ENCODE measurements around the gene LPGAT1. TPM values are rescaled to one million over a fixed set of nuclear protein-coding genes. Genes with fewer than 3 reads are reported as not detected.
"Not testable (repeated sequence)": the region's sequence is repeated elsewhere in the genome, so short reads cannot be mapped to it uniquely, and the experiment has no call there.

The LPGAT1 gene
- total RNA-seq, 5 donors from 2014 or later (not counting 1 experiment from before 2014, with no cell fraction given), result 20.8 to 47.1 (median 31.4) TPM

GRCh38 chr1:211723273-211723672, 107.3 kb downstream of the LPGAT1 start:
- 90% methylated on average over 2 of the region's 5 CpGs for WGBS (ENCODE audit: insufficient coverage)
- Histone ChIP-seq H3K27me3 (replicated peaks in 1 of 2; ENCODE audit: control insufficient read depth in 2 of 2, extremely low read depth in 1 of 2, insufficient read depth in 2 of 2, low read length in 1 of 2) (no peaks in the 10 kb centered on the region), H3K4me3 (ENCODE audit: control insufficient read depth in 1 of 2, extremely low read depth in 1 of 2, low read length in 1 of 2) (no peak overlapping the region), H3K27ac (ENCODE audit: low read length) (no peak overlapping the region), H3K4me1 (ENCODE audit: control insufficient read depth in 1 of 2, extremely low read depth in 1 of 2, insufficient read depth in 2 of 2, low read length in 2 of 2) (no peaks in the 10 kb centered on the region), H3K36me3 (ENCODE audit: control insufficient read depth in 2 of 2, extremely low read depth in 1 of 2, insufficient read depth in 1 of 2, low read length in 1 of 2) (no peaks in the 10 kb centered on the region), H3K9me3 (no peaks in the 10 kb centered on the region)
- Mint-ChIP-seq H3K4me1 (no peaks in the 10 kb centered on the region), H3K27ac (no peak overlapping the region), H3K27me3 (peaks cover 2 to 5% of the 10 kb centered on the region in 2 donors), H3K4me3 (no peak overlapping the region), H3K36me3 (no peaks in the 10 kb centered on the region), H3K9me3 (no peaks in the 10 kb centered on the region)
- ChIA-PET POLR2A (interaction anchor here in 1 of 2 donors (0.6 kb wide), 1 partner anchor 10 kb away, joined by 3 read pairs; no protein-coding TSS in a partner anchor), CTCF (interaction anchor here in 1 of 2 donors (0.5 to 0.7 kb wide), 3 partner anchors 27 to 621 kb away, joined by 3 to 9 read pairs (median 3); no protein-coding TSS in a partner anchor)
- DNase-seq (no peak), ATAC-seq (replicated peaks in 1 of 4) (no peak)

DNA sequence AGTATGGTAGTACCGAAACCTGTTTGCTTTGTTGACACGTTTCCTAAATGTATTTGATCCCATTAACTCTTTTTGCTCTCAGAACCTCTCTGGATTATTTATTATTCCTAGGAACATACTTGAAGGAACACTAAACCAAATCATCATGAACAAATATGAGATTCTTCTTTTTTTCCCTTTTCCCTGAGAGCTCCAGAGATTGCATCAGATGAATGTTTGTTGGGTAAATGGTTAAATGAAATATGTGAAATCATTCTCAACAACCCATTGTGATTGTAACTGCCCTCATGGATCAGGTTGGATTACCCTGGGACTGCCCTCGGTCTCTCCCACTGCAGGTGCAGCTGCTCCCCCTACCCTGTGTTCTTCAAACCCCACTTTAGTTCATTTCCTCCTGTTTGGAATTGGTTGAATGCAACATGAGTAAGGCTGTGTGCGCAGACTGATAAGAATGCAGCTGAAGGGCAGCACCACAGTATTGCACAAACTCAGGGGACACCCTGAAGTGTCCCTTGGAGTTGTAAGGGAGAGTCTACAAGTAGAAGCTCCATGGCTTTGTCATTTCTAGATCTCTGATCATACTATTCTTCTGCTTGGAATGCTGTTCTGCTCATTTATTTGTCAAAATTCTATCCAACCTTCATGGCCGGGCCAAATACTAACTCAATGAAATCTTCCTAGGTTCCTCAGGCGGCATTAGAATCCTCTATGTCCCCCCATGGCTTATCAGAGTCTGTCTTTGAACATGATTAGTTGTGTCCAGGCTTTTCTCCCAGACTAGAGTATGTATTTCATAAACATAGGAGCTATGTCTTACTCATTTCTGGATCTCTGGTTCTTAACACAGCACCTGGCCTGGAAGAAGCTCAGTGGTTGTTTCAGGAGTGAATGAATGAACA, 108.0 kb downstream of the LPGAT1 start:
- DNase-seq, result no peak
- Histone ChIP-seq H3K4me1 (ENCODE audit: control insufficient read depth in 1 of 2, extremely low read depth in 1 of 2, insufficient read depth in 2 of 2, low read length in 2 of 2) (no peaks in the 10 kb centered on the region), H3K36me3 (ENCODE audit: control insufficient read depth in 2 of 2, extremely low read depth in 1 of 2, insufficient read depth in 1 of 2, low read length in 1 of 2) (no peaks in the 10 kb centered on the region), H3K4me3 (ENCODE audit: control insufficient read depth in 1 of 2, extremely low read depth in 1 of 2, low read length in 1 of 2) (no peak overlapping the region), H3K9me3 (no peaks in the 10 kb centered on the region), H3K27me3 (replicated peaks in 1 of 2; ENCODE audit: control insufficient read depth in 2 of 2, extremely low read depth in 1 of 2, insufficient read depth in 2 of 2, low read length in 1 of 2) (no peaks in the 10 kb centered on the region), H3K27ac (ENCODE audit: low read length) (no peak overlapping the region)
- no peak overlapping the region for H3K4me3 Mint-ChIP-seq
- H3K4me1 Mint-ChIP-seq, result no peaks in the 10 kb centered on the region
- ChIA-PET POLR2A (no interaction called here), CTCF (no interaction called here)
- peaks cover 2 to 5% of the 10 kb centered on the region in 2 donors for H3K27me3 Mint-ChIP-seq
- no peak overlapping the region for H3K27ac Mint-ChIP-seq
- ATAC-seq (replicated peaks in 1 of 4), result no peak
- no peaks in the 10 kb centered on the region for H3K36me3 Mint-ChIP-seq
- no peaks in the 10 kb centered on the region for H3K9me3 Mint-ChIP-seq
- no CpG with 5 or more reads among the region's 6 CpGs for WGBS (ENCODE audit: insufficient coverage)

DNA sequence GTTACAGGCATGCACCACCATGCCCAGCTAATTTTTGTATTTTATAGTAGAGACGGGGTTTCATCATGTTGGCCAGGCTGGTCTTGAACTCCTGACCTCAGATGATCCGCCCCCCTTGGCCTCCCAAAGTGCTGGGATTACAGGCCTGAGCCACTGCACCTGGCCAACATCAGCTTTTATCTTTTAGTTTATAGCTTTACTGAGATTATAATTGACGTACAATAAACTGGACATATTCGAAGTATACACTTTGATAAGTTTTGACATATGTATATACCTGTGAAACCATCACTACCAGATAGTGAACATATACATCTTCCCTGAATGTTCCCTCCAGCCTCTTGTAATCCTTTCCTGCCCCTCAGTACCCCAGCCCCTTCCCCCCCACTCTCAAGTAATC, 114.0 kb downstream of the LPGAT1 start:
- H3K27me3 Mint-ChIP-seq; CTCF ChIA-PET; H3K4me1 ChIP-seq (ENCODE audit: control insufficient read depth in 1 of 2, extremely low read depth in 1 of 2, insufficient read depth in 2 of 2, low read length in 2 of 2); H3K27ac Mint-ChIP-seq; POLR2A ChIA-PET; H3K27ac ChIP-seq (ENCODE audit: low read length); ATAC-seq (replicated peaks in 1 of 4); DNase-seq; H3K27me3 ChIP-seq (replicated peaks in 1 of 2; ENCODE audit: control insufficient read depth in 2 of 2, extremely low read depth in 1 of 2, insufficient read depth in 2 of 2, low read length in 1 of 2); H3K4me3 Mint-ChIP-seq; H3K9me3 Mint-ChIP-seq; H3K36me3 ChIP-seq (ENCODE audit: control insufficient read depth in 2 of 2, extremely low read depth in 1 of 2, insufficient read depth in 1 of 2, low read length in 1 of 2); H3K4me3 ChIP-seq (ENCODE audit: control insufficient read depth in 1 of 2, extremely low read depth in 1 of 2, low read length in 1 of 2); H3K9me3 ChIP-seq; H3K36me3 Mint-ChIP-seq; H3K4me1 Mint-ChIP-seq: not testable (repeated sequence)
- WGBS (ENCODE audit: insufficient coverage), result no CpG with 5 or more reads among the region's 4 CpGs

DNA sequence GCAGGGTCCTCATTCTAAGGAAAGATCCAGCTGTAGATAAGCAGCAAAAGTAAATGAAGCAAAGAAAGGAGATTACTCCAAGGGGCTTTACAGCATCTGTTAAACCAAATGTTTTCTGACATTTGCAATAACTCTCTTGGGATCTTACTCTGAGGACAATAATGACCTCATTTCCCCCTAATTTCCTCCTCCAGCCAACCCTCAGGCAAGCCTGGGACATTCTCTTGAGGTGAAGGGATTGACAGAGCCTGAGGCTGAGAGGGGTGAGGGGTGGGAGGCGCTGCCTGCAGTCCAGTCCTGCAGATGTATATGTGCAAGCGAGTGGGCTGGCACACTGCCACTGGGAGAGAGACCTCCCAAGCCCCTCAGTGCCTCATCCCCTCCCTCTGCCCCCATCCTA, 114.6 kb downstream of the LPGAT1 start:
- Mint-ChIP-seq H3K4me1 (no peaks in the 10 kb centered on the region), H3K36me3 (no peaks in the 10 kb centered on the region), H3K4me3 (no peak overlapping the region), H3K27ac (no peak overlapping the region), H3K9me3 (no peaks in the 10 kb centered on the region), H3K27me3 (no peaks in the 10 kb centered on the region)
- ChIA-PET POLR2A (no interaction called here), CTCF (no interaction called here)
- Histone ChIP-seq H3K9me3 (no peaks in the 10 kb centered on the region), H3K27ac (ENCODE audit: low read length) (no peak overlapping the region), H3K36me3 (ENCODE audit: control insufficient read depth in 2 of 2, extremely low read depth in 1 of 2, insufficient read depth in 1 of 2, low read length in 1 of 2) (no peaks in the 10 kb centered on the region), H3K27me3 (replicated peaks in 1 of 2; ENCODE audit: control insufficient read depth in 2 of 2, extremely low read depth in 1 of 2, insufficient read depth in 2 of 2, low read length in 1 of 2) (no peaks in the 10 kb centered on the region), H3K4me3 (ENCODE audit: control insufficient read depth in 1 of 2, extremely low read depth in 1 of 2, low read length in 1 of 2) (no peak overlapping the region), H3K4me1 (ENCODE audit: control insufficient read depth in 1 of 2, extremely low read depth in 1 of 2, insufficient read depth in 2 of 2, low read length in 2 of 2) (no peaks in the 10 kb centered on the region)
- WGBS (ENCODE audit: insufficient coverage), result no CpG with 5 or more reads among the region's 2 CpGs
- DNase-seq (no peak), ATAC-seq (replicated peaks in 1 of 4) (no peak)

- Mint-ChIP-seq H3K27me3 (no peaks in the 10 kb centered on the region), H3K4me3 (no peak overlapping the region), H3K36me3 (no peaks in the 10 kb centered on the region), H3K27ac (no peak overlapping the region), H3K4me1 (no peaks in the 10 kb centered on the region), H3K9me3 (no peaks in the 10 kb centered on the region)
- Histone ChIP-seq H3K27me3 (replicated peaks in 1 of 2; ENCODE audit: control insufficient read depth in 2 of 2, extremely low read depth in 1 of 2, insufficient read depth in 2 of 2, low read length in 1 of 2) (no peaks in the 10 kb centered on the region), H3K27ac (ENCODE audit: low read length) (no peak overlapping the region), H3K4me1 (ENCODE audit: control insufficient read depth in 1 of 2, extremely low read depth in 1 of 2, insufficient read depth in 2 of 2, low read length in 2 of 2) (no peaks in the 10 kb centered on the region), H3K4me3 (ENCODE audit: control insufficient read depth in 1 of 2, extremely low read depth in 1 of 2, low read length in 1 of 2) (no peak overlapping the region), H3K36me3 (ENCODE audit: control insufficient read depth in 2 of 2, extremely low read depth in 1 of 2, insufficient read depth in 1 of 2, low read length in 1 of 2) (no peaks in the 10 kb centered on the region), H3K9me3 (no peaks in the 10 kb centered on the region)
- CTCF ChIA-PET, result no interaction called here
- 61% methylated on average over 2 of the region's 5 CpGs for WGBS (ENCODE audit: insufficient coverage)
- DNase-seq, result no peak
- ATAC-seq (replicated peaks in 1 of 4), result no peak
- POLR2A ChIA-PET, result no interaction called here
Observed at GRCh38 chr1:211714154-211714553, 116.4 kb downstream of the LPGAT1 start.

DNA sequence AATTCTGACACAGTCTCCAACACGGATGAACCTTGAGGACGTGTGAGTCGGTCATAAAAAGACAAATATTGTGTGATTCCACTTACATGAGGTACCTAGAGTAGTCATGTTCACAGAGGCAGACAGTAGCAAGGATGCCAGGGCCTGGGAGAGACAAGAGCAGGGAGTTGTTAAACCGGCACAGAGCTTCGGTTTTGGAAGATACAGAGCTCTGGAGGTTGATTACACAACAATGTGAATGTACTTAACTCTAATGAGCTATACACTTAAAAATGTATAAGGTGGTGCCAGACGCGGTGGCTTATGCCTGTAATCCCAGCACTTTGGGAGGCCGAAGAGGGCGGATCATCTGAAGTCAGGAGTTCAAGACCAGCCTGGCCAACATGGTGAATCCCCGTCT, 117.3 kb downstream of the LPGAT1 start:
- Histone ChIP-seq H3K9me3 (no peaks in the 10 kb centered on the region), H3K27ac (ENCODE audit: low read length) (no peak overlapping the region), H3K36me3 (ENCODE audit: control insufficient read depth in 2 of 2, extremely low read depth in 1 of 2, insufficient read depth in 1 of 2, low read length in 1 of 2) (no peaks in the 10 kb centered on the region), H3K4me3 (ENCODE audit: control insufficient read depth in 1 of 2, extremely low read depth in 1 of 2, low read length in 1 of 2) (no peak overlapping the region), H3K27me3 (replicated peaks in 1 of 2; ENCODE audit: control insufficient read depth in 2 of 2, extremely low read depth in 1 of 2, insufficient read depth in 2 of 2, low read length in 1 of 2) (no peaks in the 10 kb centered on the region), H3K4me1 (ENCODE audit: control insufficient read depth in 1 of 2, extremely low read depth in 1 of 2, insufficient read depth in 2 of 2, low read length in 2 of 2) (no peaks in the 10 kb centered on the region)
- ATAC-seq (replicated peaks in 1 of 4) (no peak), DNase-seq (no peak)
- CTCF ChIA-PET, result no interaction called here
- no peak overlapping the region for H3K4me3 Mint-ChIP-seq
- H3K27ac Mint-ChIP-seq, result no peak overlapping the region
- WGBS (ENCODE audit: insufficient coverage), result 76% methylated on average over 2 of the region's 10 CpGs
- H3K27me3 Mint-ChIP-seq, result no peaks in the 10 kb centered on the region
- no peaks in the 10 kb centered on the region for H3K9me3 Mint-ChIP-seq
- no peaks in the 10 kb centered on the region for H3K36me3 Mint-ChIP-seq
- POLR2A ChIA-PET, result interaction anchor here in 1 of 2 donors (0.7 kb wide), 1 partner anchor 10 kb away, joined by 3 read pairs; no protein-coding TSS in a partner anchor
- H3K4me1 Mint-ChIP-seq, result no peaks in the 10 kb centered on the region
